HG03139 (cell line): ENCODE results near the gene CDON.
"Not testable (repeated sequence)": the region's sequence is repeated elsewhere in the genome, so short reads cannot be mapped to it uniquely, and the experiment has no call there.

ENCODE experiments used
- ATAC-seq: cut with Tn5 transposase; IDR thresholded peaks from one replicate; pipeline ENCODE4 v1.9.1; 2021; ENCODE audit not compliant: unreplicated experiment

Gene CDON

GRCh38 chr11:125999234-125999880 lies 63.3 kb downstream of the CDON start:
- ATAC-seq = no peak

GRCh38 chr11:125998267-125998666 lies 64.4 kb downstream of the CDON start:
- no peak for ATAC-seq

- no peak for ATAC-seq
Measured at GRCh38 chr11:125995313-125995712, 67.4 kb downstream of the CDON start.

GRCh38 chr11:125994509-125994908 lies 68.2 kb downstream of the CDON start:
- no peak for ATAC-seq

GRCh38 chr11:125992893-125993292 lies 69.8 kb downstream of the CDON start:
- ATAC-seq = no peak

- no peak for ATAC-seq
Measured at GRCh38 chr11:125990244-125990643, 72.4 kb downstream of the CDON start.

GRCh38 chr11:125987066-125987641 lies 75.5 kb downstream of the CDON start:
- no peak for ATAC-seq

- not testable (repeated sequence) for ATAC-seq
Measured at GRCh38 chr11:125985956-125986355, 76.7 kb downstream of the CDON start.

GRCh38 chr11:125982348-125982730 lies 80.3 kb downstream of the CDON start:
- ATAC-seq = no peak

- no peak for ATAC-seq
Measured at GRCh38 chr11:125980436-125980835, 82.2 kb downstream of the CDON start.

GRCh38 chr11:125979511-125979910 lies 83.2 kb downstream of the CDON start:
- ATAC-seq = no peak

GRCh38 chr11:125978778-125979407 lies 83.8 kb downstream of the CDON start:
- ATAC-seq = no peak

- no peak for ATAC-seq
Measured at GRCh38 chr11:125978181-125978716, 84.4 kb downstream of the CDON start.

- ATAC-seq = no peak
Measured at GRCh38 chr11:125977333-125977732, 85.3 kb downstream of the CDON start.

- no peak for ATAC-seq
Measured at GRCh38 chr11:125976156-125976555, 86.5 kb downstream of the CDON start.

GRCh38 chr11:125975634-125976033 lies 87.0 kb downstream of the CDON start:
- ATAC-seq = no peak

- ATAC-seq = no peak
Measured at GRCh38 chr11:125974284-125974683, 88.4 kb downstream of the CDON start.

GRCh38 chr11:125971618-125972017 lies 91.0 kb downstream of the CDON start:
- no peak for ATAC-seq

GRCh38 chr11:125968354-125968753 lies 94.3 kb downstream of the CDON start:
- no peak for ATAC-seq

- ATAC-seq = no peak
Measured at GRCh38 chr11:125967515-125967914, 95.2 kb downstream of the CDON start.

- no peak for ATAC-seq
Measured at GRCh38 chr11:125960771-125961170, 101.9 kb downstream of the CDON start.

GRCh38 chr11:125959931-125960330 lies 102.7 kb downstream of the CDON start:
- no peak for ATAC-seq
